GM12873 (cell line): ENCODE data around the gene CPHXL.

ENCODE experiments used
- CTCF ChIP-seq: IDR thresholded peaks from 2 replicates; pipeline ENCODE4 v1.5.1; 2012; ENCODE audit warnings: low read depth, mild to moderate bottlenecking, moderate library complexity, low read length, control low read depth; ENCODE audit not compliant: insufficient read depth; ENCODE audit errors: missing control alignments

Gene CPHXL

GRCh38 chr16:75667503-75667902 lies 58.8 kb downstream of the CPHXL start:
- TF ChIP-seq CTCF, result no peak
